DLD1 (cell line): ENCODE results near the gene PSEN1.

Source experiments
- in situ Hi-C: cut with HindIII; loops from 2 replicates; pipeline ENCODE4 v1.10.0; 2017; ENCODE audit warnings: low sequenced_read_pairs

The PSEN1 gene

DNA sequence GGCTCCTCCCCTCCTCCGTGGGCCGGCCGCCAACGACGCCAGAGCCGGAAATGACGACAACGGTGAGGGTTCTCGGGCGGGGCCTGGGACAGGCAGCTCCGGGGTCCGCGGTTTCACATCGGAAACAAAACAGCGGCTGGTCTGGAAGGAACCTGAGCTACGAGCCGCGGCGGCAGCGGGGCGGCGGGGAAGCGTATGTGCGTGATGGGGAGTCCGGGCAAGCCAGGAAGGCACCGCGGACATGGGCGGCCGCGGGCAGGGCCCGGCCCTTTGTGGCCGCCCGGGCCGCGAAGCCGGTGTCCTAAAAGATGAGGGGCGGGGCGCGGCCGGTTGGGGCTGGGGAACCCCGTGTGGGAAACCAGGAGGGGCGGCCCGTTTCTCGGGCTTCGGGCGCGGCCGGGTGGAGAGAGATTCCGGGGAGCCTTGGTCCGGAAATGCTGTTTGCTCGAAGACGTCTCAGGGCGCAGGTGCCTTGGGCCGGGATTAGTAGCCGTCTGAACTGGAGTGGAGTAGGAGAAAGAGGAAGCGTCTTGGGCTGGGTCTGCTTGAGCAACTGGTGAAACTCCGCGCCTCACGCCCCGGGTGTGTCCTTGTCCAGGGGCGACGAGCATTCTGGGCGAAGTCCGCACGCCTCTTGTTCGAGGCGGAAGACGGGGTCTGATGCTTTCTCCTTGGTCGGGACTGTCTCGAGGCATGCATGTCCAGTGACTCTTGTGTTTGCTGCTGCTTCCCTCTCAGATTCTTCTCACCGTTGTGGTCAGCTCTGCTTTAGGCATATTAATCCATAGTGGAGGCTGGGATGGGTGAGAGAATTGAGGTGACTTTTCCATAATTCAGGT is at the start of gene PSEN1:
Gene PSEN1, plus strand, starts transcription at position 121 of the 839 bp plus-strand sequence. CDS start 11,513 bp downstream, outside the sequence.
- in situ Hi-C loops = no loop called here

DNA sequence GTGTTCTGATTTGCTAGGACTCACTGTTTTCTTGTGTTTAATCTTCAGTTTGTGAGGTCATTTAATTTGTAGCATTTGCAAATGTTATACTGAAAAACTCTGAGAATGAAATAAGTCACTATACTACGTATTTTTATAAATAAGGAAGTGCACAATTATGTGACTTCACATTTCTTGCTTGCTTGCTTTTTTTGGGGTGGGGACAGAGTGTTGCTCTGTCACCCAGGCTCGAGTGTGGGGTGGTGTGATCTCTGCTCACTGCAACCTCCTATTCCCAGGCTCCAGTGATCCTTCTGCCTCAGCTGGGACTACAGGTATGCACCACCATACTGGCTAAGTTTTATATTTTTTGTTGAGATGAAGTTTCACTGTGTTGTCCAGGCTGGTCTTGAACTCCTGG is 45.3 kb upstream of the PSEN1 start:
- in situ Hi-C loops = no loop called here

DNA sequence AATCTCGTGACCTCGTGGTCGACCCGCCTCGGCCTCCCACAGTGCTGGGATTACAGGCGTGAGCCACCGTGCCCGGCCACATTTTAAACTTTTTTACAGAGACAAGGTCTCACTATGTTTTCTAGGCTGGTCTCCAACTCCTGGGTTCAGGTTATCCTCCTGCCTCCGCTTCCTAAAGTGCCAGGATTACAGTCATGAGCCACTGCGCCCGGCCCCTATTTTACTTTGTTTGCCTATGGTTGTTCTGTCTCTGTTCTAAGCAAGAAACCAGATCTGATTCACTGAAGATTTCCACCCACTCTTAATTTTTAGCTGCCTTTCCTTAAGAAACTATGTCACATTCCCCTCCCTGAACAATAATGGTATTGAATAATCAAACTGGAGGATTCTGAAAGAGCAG is 38.9 kb upstream of the PSEN1 start:
- in situ Hi-C loops = no loop called here

DNA sequence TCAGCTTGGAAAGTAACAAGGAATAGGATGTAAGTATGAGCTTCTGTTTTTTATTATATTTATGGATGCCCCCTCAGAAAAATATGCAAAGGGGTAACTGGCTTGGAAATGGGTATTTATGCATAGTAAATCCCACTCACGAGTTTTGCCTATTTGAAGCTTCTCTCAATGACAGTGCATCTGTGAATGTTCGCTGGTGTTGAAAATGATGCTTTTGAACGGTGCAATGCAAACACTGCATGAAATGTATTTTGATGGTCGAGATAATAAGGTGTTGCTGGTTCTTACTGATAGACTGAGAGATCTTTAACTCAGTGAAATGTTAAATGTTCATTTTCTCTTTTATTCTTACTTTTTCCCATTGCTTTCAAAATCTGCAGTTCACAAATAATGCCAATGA is 36.0 kb upstream of the PSEN1 start:
- in situ Hi-C loops = no loop called here

DNA sequence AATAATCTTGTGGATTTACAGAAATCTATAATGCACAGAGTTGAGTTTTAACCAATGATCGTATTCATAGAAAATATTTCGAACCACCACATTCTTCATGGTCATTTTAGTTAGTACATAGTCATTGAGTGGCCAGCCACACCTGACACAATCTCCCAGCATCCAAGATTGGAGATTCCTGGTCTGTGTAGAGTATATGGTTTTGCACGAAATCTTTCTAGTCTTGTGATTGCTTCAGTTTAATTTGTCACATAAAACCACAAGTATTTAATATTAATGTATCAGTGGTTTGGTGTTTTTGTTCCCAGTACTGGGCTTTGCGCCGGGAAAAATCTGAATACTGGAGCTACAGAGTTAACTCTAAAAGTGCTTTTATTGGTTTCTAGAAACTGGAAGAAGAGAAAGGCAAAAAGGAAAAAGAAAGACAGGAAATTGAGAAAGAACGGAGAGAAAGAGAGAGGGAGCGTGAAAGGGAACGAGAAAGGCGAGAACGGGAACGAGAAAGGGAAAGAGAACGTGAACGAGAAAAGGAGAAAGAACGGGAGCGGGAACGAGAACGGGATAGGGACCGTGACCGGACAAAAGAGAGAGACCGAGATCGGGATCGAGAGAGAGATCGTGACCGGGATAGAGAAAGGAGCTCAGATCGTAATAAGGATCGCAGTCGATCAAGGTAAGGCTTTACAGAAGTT is 33.4 kb upstream of the PSEN1 start:
- in situ Hi-C loops = no loop called here

DNA sequence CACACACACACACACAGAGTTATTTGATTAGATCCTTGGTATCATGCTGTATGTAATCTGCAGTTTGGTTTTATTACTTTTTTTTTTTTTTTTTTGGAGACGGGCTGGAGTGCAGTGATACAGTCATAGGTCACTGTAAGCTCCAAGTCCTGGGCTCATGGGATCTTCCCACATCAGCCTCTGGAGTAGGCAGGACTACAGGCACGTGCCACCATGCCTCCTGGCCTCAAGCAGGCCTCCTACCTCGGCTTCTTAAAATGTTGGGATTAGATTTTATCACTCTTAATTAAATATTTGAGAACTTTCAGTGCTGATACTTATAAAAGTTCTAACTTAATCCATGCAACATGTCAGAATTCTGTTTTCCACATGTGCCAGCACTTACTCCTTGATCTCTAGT is 31.3 kb upstream of the PSEN1 start:
- in situ Hi-C loops = no loop called here

DNA sequence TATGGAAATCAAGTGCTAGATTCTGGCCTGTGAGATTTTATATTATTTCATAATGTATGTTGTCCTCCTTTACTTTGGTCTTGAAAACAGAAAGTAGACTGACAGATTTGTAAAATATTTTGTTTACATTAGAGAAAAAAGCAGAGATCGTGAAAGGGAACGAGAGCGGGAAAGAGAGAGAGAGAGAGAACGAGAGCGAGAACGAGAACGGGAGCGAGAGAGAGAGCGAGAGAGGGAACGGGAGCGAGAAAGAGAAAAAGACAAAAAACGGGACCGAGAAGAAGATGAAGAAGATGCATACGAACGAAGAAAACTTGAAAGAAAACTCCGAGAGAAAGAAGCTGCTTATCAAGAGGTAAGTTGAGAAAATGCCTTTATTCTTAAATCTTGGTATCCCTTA is 30.6 kb upstream of the PSEN1 start:
- in situ Hi-C loops = no loop called here

DNA sequence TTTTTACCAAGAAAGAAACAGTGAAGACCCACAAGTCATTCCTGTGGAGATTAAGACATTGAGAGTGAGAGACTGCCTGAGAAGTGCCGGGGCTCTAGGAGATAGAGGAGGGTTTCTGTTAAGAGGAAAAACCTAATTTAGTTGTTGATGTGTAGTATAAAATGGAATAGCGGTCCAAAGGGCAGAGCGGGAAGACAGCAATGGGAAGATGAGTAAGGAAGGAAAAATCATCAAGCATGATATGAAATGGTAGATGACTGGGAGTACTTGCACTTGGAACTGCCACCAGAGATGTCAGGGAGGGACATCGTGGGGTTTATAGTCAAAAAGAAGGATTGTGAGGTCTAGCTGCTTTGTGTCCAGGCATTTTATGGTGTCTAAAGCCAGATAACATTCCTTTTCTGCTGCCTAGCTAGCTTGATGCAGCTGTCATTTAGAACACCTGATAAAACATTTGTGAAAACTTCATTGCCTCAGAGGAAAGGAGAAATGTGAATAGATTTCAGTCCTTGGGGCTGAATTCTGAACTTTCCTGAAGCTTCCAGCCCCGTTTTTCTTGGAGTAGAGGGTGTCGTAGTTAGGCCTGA is 20.1 kb upstream of the PSEN1 start:
- in situ Hi-C loops = no loop called here

DNA sequence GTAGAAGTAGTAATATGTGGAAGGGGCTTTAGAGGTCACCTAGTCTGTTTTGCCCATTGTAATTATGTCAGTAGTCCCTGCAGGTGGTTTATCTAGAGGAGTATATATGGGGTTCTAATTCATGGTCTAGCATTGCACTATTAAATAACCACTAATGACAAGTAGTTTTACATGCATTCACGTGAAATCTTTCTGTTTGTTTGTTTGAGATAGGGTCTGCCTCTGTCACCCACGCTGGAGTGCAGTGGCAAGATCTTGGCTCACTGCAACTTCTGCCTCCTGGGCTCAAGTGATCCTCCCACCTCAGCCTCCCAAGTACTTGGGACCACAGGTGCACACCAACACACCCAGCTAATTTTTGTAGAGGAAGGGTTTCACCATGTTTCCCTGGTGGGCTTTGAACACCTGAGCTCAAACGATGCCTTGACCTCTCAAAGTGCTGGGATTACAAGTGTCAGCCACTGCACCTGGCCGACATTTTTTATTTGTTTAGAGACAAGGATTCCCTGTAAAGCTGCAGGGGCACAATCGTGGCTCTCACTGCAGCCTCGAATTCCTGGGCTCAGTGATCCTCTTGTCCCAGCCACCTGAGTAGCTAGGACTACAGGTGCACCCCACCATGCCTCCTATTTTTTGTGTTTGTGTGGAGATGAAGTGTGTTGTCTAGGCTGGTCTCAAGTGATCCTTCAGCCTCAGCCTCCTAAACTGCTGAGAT is 12.0 kb upstream of the PSEN1 start:
- in situ Hi-C loops = no loop called here

DNA sequence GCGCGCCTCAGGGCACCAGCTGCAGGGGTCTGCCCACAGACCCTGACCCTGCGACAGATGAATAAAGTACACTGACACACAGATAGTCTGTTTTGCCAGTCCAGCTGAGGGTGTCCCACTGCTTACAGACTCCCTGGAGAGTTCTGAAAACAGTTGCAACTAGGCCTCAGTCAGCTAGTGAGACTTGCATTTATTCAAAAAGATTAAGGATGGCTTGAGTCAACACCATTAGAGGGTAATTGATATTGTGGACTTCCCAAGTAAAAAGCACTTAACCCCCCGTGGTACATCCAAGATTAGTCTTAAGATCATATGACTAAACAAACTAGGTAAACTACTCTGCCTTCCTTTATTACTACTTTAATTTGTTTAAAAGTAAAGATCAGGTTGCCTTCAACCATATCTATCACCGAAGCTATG is 11.1 kb upstream of the PSEN1 start:
- in situ Hi-C loops = no loop called here

DNA sequence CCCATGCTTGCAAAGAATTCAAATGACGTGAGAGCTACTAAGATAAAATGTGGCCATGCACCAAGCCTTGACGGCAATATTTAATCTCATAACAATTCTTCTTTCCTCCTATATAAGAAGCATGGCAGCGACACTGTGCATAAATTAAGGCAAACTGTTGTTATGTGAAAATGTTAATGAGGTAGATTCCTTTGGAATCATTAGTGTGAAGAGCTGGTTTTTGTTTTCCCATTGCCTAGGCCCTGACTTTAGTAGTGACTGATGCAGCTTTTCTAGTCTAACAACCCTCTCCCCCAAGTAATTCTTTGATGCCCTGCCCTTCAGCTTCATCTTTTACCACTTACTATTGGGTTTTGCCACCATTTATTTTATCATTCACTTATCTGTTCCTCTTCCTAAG is 10.6 kb upstream of the PSEN1 start:
- in situ Hi-C loops = no loop called here

DNA sequence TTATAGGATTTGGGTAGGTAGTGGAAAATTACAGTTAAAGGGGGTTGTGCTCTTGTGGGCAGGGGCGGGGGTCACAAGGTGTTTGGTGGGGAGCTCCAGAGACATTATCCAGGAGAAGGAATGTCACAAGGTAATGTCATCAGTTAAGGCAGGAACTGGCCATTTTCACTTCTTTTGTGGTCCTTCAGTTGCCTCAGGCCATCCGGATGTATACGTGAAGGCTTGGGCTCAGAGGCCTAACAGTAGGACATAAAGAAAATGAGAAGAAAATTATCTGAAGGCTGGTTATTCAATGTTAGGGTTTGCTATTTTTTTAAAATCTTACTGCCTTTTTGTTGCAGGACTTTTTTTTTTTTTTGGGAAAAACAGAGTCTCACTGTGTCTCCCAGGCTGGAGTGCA is 2.5 kb upstream of the PSEN1 start:
- in situ Hi-C loops = no loop called here

DNA sequence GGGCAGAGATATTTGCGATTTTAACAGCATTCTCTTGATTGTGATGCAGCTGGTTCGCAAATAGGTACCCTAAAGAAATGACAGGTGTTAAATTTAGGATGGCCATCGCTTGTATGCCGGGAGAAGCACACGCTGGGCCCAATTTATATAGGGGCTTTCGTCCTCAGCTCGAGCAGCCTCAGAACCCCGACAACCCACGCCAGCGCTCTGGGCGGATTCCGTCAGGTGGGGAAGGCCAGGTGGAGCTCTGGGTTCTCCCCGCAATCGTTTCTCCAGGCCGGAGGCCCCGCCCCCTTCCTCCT is 271 bp upstream of the PSEN1 start:
- in situ Hi-C loops = no loop called here

DNA sequence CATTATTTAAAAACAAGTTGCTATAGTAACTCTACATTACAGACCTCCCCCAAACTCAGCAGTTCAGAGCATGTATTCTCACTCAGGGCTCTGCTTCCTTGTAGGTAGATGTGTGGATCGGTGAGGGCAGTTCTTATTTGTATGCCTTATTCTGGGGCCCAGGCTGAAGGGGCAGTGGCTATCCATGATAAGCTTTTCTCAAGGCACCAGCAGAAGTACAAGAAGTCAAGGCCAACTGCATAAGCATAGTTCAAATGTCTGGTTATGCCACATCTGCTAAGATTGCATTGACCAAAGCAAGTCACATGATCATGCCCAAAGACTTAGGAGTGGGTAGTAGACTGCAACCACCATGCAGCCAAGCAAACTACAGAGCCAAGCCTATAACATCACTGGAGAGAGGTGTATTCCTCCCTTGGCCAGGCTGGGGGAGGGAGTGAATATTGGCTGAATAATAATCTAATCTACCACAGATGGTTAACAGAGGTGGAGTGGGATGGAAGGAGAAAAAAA is 4.6 kb downstream of the PSEN1 start:
- in situ Hi-C loops = no loop called here

DNA sequence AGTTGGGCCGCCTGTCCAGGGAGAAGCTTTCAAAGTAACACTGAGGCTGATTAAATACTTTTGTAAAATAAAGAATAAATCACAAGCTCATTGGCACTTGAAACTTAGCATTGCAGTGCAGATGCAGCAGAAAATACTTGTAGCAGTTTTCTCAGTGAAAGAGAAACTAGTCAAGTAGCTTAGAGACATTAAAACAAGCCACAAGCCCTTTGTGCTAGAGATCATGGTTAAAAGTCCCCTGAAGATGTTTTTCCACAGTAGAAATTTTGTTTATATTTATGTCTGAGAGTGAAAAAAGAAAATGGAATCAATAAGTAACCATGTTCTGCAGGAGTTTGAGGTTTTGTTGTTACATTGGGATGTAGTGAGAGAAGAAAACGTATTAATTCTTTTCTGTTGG is 5.9 kb downstream of the PSEN1 start:
- in situ Hi-C loops = no loop called here

DNA sequence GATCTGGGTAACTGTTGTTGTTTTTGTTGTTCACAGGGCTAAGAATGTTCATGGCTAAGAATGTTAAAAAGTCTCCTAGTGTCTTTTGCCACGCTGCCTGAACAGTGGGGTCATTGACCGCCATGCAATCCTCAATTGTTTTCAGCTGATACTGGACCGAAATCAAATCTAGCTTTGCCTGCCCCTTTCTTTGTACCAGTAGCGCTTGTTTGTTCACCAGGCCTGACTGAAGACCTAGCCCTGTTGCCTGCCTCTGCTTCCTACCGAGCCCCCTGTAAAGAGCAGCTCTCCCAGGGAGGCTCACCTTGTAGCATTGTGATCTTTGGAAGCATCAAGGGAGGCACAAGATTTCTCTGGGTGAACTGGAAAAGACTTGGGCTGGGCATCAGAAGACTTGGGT is 6.7 kb downstream of the PSEN1 start:
- in situ Hi-C loops = no loop called here

DNA sequence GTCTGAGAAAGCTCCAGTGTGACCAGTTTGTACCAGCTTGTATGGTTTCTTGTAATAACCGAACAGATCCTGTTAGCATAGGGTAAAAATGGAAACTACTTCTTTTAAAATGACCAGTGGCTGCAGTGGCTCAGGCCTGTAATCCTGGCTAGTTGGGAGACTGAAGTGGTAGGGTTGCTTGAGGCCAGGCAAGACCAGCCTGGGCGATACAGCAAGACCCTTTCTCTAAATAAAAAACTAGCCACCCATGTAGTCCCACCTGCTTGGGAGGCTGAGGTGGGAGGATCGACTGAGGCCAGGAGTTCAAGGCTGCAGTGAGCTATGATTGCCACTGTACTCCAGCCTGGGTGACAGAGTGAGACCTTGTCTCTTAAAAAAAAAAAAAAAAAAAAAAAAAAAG is 7.3 kb downstream of the PSEN1 start:
- in situ Hi-C loops = no loop called here

DNA sequence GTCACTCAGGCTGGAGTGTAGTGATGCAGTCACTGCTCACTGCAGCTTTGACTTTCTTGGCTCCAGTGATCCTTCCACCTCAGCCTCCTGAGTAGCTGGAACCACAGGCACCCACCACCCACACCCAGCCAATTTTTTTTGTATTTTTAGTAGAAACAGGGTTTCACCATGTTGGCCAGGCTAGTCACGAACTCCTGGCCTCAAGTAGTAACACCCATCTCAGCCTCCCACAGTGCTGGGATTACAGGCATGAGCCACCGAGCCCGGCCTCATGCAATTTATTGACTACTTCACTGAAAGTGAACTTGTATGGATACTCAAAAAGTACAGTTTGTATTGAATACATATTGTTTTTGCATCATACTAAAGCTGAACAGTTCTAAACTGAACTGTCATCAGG is 9.1 kb downstream of the PSEN1 start:
- in situ Hi-C loops = no loop called here

DNA sequence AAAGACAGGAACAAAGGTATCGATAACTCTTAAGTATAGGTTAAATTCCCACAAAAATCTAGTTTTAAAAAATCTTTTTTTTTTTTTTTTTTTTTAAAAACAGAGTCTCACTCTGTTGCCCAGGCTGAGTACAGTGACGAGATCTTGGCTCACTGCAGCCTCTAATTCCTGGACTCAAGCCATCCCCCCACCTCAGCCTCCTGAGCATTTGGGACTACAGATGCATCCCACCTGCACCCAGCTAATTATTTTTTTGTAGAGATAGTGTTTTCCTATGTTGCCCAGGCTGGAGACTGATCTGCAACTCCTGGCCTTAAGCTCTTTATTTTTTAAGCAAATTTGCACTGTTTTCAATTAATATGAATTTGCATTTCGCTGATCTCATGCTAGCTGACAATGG is 9.8 kb downstream of the PSEN1 start:
- in situ Hi-C loops = no loop called here

DNA sequence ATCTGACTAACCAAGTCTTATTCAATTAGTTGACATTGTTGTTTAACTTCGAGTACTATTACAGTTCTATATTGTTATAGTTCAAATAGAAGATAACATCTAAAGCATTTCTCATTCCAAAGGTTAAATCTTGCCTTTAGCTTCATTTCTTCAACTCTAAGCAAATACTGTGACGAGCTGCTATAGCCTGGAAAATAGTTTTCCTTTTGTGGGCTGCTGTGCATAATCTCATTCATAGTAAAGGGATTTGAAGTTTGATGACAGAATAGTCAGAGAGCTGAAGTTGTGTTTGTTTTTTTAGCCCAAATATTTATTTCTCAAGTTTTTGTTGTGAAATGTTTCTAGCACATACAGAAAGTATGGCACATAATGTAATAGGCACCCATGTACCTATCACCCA is 13.4 kb downstream of the PSEN1 start:
- in situ Hi-C loops = no loop called here

DNA sequence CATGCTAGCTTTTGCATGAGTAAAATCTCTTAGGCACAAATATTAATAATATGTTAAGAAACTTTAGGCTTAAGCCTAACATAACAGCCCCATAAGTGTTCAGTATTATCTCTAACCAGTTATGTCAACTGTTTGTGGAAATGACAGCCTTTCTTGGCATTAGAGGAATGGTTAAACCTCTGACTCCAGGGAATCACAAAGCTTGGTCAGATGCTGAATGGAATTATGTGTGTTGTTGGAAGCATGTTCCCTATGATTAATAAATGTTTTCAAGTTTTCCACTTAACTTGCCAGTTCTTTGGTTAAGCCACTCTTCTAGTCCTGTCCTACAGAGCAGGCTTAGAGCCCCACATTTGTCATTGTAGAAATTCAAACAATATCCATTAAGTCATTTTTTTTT is 17.0 kb downstream of the PSEN1 start:
- in situ Hi-C loops = no loop called here
